ENCODE results near the gene SPSB4. TPM values are rescaled to one million over a fixed set of nuclear protein-coding genes. Genes with fewer than 3 reads are reported as not detected.

SPSB4 gene
- total and polyA plus RNA-seq, 2 of the 8 experiments (the other 6 are each of a cell fraction or from before 2014, with no cell fraction given), result 15.1 to 17.2 TPM

DNA sequence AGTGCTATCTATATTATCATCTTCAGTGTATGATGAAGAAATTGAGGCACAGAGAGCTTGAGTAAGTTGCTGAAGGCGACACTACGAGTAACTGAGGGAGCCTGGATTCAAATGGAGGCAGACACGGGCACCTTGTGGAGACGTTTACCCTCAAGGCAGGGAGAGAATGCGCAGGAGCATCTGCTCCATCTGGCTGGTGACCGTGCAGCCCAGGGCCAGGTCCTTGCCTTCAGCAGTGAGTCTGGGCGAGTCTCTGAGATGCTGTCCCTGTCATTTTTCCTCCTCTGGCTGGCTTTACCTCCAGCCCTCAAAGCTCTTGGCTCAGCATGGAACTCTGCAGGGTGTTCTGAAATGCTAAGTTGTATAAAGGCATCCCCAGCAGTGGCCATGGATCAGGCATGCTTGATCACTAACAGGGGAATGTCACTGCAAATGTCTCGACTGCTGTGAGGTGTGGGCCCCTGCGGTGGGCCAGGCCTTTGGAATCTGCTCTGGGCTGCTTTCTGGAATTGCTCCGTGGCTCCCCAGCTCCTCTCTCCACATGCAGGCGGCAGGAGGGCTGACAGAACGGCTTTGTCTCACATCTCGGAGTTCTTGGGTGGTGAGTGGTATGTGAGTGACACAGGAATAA lies 19.7 kb downstream of the SPSB4 start (continued):
- peak; percentile 99 for TF ChIP-seq TEAD4 (IDR thresholded peaks at IDR 0.05; ENCODE audit: low read depth, low read length)
- peak in 1 of 2 experiments; percentile 89; a peak in 1 of 3 replicates for TF ChIP-seq EP300 (IDR thresholded peaks at IDR 0.05; ENCODE audit: borderline replicate concordance in 1 of 2, low read depth in 2 of 2, low read length in 2 of 2)
- TF ChIP-seq RBBP5 (IDR thresholded peaks at IDR 0.05; ENCODE audit: borderline replicate concordance, low read depth, low read length), result no peak
- TF ChIP-seq RAD21 (IDR thresholded peaks at IDR 0.05 in 1 of 2, conservative IDR thresholded peaks at IDR 0.05 in 1 of 2; ENCODE audit: low read depth in 2 of 2, low read length in 2 of 2), result no peak; a peak in 1 of 4 replicates
- 0 out of 2 replicates have a peak, but pooled peaks have one; percentile 38 for TF ChIP-seq POLR2AphosphoS5 (IDR thresholded peaks at IDR 0.05; ENCODE audit: low read depth, low read length)
- no peak for TF ChIP-seq CBX5 (IDR thresholded peaks at IDR 0.05; ENCODE audit: low read depth, low read length)
- TF ChIP-seq, protein P1, sequence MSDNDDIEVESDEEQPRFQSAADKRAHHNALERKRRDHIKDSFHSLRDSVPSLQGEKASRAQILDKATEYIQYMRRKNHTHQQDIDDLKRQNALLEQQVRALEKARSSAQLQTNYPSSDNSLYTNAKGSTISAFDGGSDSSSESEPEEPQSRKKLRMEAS (IDR thresholded peaks at IDR 0.05), result peak; percentile 81
- TF ChIP-seq HDAC2 (IDR thresholded peaks at IDR 0.05; ENCODE audit: borderline replicate concordance in 1 of 2, low read depth in 2 of 2, low read length in 2 of 2), result peak; percentile 76 to 98; a peak in 3 of 4 replicates
- TF ChIP-seq YY1 (IDR thresholded peaks at IDR 0.05; ENCODE audit: low read depth, low read length), result peak; percentile 71; the same call in 1 of the 2 replicates
- TF ChIP-seq KDM1A (IDR thresholded peaks at IDR 0.05; ENCODE audit: borderline replicate concordance, low read length), result peak; percentile 62; the same call in 1 of the 2 replicates
- TF ChIP-seq NRF1 (IDR thresholded peaks at IDR 0.05; ENCODE audit: low read depth, low read length), result no peak
- TF ChIP-seq FOSL1 (IDR thresholded peaks at IDR 0.05; ENCODE audit: insufficient read depth, low read depth, low read length), result no peak
- no peak for TF ChIP-seq GTF2F1 (IDR thresholded peaks at IDR 0.05; ENCODE audit: borderline replicate concordance, low read depth, low read length)
- no peak for TF ChIP-seq KDM4A (IDR thresholded peaks at IDR 0.05; ENCODE audit: low read depth, low read length, severe bottlenecking)
- TF ChIP-seq GABPA (IDR thresholded peaks at IDR 0.05; ENCODE audit: borderline replicate concordance, insufficient read depth, low read length), result no peak
- TF ChIP-seq SP2 (IDR thresholded peaks at IDR 0.05; ENCODE audit: low read length), result no peak
- TF ChIP-seq HDAC6 (IDR thresholded peaks at IDR 0.05; ENCODE audit: low read depth, low read length), result peak; percentile 53
- TF ChIP-seq BACH1 (IDR thresholded peaks at IDR 0.05; ENCODE audit: low read length), result 0 out of 2 replicates have a peak, but pooled peaks have one; percentile 10
- peak in 1 of 2 experiments; percentile 59 for TF ChIP-seq BCL11A (IDR thresholded peaks at IDR 0.05; ENCODE audit: low read depth in 2 of 2, low read length in 2 of 2)
- TF ChIP-seq, protein P2, sequence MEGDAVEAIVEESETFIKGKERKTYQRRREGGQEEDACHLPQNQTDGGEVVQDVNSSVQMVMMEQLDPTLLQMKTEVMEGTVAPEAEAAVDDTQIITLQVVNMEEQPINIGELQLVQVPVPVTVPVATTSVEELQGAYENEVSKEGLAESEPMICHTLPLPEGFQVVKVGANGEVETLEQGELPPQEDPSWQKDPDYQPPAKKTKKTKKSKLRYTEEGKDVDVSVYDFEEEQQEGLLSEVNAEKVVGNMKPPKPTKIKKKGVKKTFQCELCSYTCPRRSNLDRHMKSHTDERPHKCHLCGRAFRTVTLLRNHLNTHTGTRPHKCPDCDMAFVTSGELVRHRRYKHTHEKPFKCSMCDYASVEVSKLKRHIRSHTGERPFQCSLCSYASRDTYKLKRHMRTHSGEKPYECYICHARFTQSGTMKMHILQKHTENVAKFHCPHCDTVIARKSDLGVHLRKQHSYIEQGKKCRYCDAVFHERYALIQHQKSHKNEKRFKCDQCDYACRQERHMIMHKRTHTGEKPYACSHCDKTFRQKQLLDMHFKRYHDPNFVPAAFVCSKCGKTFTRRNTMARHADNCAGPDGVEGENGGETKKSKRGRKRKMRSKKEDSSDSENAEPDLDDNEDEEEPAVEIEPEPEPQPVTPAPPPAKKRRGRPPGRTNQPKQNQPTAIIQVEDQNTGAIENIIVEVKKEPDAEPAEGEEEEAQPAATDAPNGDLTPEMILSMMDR (IDR thresholded peaks at IDR 0.05; ENCODE audit: control extremely low read depth in 1 of 3, insufficient read depth in 1 of 3, low read depth in 1 of 3, low read length in 3 of 3), result no peak

All from H1 (cell line).